Liver (tissue), 3 donors: Measurements from ENCODE around the gene TPSB2.
"Not testable (repeated sequence)": the region's sequence is repeated elsewhere in the genome, so short reads cannot be mapped to it uniquely, and the experiment has no call there.

Experiments
- EGR1 ChIP-seq, 2 donors: IDR thresholded peaks; 2 replicates each; pipeline ENCODE4 v1.6.1; 2016 to 2018; ENCODE audit warnings: antibody characterized with exemption in 2 of 2, low read depth in 2 of 2
- FOXA2 ChIP-seq: IDR thresholded peaks from 2 replicates; pipeline ENCODE4 v1.6.1; 2016; ENCODE audit warnings: antibody characterized with exemption
- GABPA ChIP-seq, 2 donors: IDR thresholded peaks in 1 of 2; conservative IDR thresholded peaks in 1 of 2; 2 replicates each; pipeline ENCODE4 v1.6.1; 2016; ENCODE audit warnings: antibody characterized with exemption in 2 of 2, mild to moderate bottlenecking in 1 of 2, moderate library complexity in 1 of 2
- HNF4G ChIP-seq: IDR thresholded peaks from 2 replicates; pipeline ENCODE4 v1.6.1; 2016; ENCODE audit warnings: antibody characterized with exemption
- SP1 ChIP-seq: IDR thresholded peaks from 2 replicates; pipeline ENCODE4 v1.6.1; 2018; ENCODE audit warnings: antibody characterized with exemption, mild to moderate bottlenecking
- TF ChIP-seq, protein P1 (sequence below): fragments of 150-350 bp; IDR thresholded peaks from 2 replicates; pipeline ENCODE4 v1.5.1; 2017; ENCODE audit warnings: improper control_type of control experiment, low read depth, low read length; ENCODE audit not compliant: missing input control
- TF ChIP-seq, protein P2 (sequence below): IDR thresholded peaks from 2 replicates; pipeline ENCODE4 v1.6.1; 2016; ENCODE audit warnings: antibody characterized with exemption, mild to moderate bottlenecking
- donor health status: healthy.
- donor health status: healthy.

DNA sequence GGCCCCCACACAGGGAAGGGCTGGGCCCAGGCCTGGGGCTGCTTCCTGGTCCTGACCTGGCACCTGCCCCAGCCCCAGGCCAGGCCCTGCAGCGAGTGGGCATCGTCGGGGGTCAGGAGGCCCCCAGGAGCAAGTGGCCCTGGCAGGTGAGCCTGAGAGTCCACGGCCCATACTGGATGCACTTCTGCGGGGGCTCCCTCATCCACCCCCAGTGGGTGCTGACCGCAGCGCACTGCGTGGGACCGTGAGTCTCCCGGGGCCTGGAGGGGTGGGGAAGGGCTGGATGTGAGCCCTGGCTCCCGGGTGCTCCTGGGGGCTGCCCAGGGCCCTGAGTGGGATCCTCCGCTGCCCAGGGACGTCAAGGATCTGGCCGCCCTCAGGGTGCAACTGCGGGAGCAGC is 11.1 kb upstream of the TPSB2 start:
- TF ChIP-seq, protein P1, sequence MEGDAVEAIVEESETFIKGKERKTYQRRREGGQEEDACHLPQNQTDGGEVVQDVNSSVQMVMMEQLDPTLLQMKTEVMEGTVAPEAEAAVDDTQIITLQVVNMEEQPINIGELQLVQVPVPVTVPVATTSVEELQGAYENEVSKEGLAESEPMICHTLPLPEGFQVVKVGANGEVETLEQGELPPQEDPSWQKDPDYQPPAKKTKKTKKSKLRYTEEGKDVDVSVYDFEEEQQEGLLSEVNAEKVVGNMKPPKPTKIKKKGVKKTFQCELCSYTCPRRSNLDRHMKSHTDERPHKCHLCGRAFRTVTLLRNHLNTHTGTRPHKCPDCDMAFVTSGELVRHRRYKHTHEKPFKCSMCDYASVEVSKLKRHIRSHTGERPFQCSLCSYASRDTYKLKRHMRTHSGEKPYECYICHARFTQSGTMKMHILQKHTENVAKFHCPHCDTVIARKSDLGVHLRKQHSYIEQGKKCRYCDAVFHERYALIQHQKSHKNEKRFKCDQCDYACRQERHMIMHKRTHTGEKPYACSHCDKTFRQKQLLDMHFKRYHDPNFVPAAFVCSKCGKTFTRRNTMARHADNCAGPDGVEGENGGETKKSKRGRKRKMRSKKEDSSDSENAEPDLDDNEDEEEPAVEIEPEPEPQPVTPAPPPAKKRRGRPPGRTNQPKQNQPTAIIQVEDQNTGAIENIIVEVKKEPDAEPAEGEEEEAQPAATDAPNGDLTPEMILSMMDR: not testable (repeated sequence)
- TF ChIP-seq, protein P2, sequence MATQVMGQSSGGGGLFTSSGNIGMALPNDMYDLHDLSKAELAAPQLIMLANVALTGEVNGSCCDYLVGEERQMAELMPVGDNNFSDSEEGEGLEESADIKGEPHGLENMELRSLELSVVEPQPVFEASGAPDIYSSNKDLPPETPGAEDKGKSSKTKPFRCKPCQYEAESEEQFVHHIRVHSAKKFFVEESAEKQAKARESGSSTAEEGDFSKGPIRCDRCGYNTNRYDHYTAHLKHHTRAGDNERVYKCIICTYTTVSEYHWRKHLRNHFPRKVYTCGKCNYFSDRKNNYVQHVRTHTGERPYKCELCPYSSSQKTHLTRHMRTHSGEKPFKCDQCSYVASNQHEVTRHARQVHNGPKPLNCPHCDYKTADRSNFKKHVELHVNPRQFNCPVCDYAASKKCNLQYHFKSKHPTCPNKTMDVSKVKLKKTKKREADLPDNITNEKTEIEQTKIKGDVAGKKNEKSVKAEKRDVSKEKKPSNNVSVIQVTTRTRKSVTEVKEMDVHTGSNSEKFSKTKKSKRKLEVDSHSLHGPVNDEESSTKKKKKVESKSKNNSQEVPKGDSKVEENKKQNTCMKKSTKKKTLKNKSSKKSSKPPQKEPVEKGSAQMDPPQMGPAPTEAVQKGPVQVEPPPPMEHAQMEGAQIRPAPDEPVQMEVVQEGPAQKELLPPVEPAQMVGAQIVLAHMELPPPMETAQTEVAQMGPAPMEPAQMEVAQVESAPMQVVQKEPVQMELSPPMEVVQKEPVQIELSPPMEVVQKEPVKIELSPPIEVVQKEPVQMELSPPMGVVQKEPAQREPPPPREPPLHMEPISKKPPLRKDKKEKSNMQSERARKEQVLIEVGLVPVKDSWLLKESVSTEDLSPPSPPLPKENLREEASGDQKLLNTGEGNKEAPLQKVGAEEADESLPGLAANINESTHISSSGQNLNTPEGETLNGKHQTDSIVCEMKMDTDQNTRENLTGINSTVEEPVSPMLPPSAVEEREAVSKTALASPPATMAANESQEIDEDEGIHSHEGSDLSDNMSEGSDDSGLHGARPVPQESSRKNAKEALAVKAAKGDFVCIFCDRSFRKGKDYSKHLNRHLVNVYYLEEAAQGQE: not testable (repeated sequence)
- TF ChIP-seq HNF4G; FOXA2; EGR1 (IDR thresholded peaks at IDR 0.05; ENCODE audit: low read depth in 2 of 2); SP1; GABPA (IDR thresholded peaks at IDR 0.05 in 1 of 2, conservative IDR thresholded peaks at IDR 0.05 in 1 of 2): not testable (repeated sequence)
